Karpas-422 (cell line): ENCODE data around the gene OR51I1. TPM values are rescaled to one million over a fixed set of nuclear protein-coding genes. Genes with fewer than 3 reads are reported as not detected.

ENCODE experiments used
- DNase-seq: peaks from one replicate; pipeline ENCODE4 v3.0.0-alpha.2; 2015
- H2AFZ ChIP-seq: fragments of 200-600 bp; sonication (generic); 2 replicates; pipeline ENCODE4 v1.6.1; 2014; ENCODE audit warnings: antibody characterized with exemption, low read length, mixed read lengths
- H3K27ac ChIP-seq: fragments of 200-600 bp; sonication (generic); 2 replicates; pipeline ENCODE4 v1.5.1; 2014; ENCODE audit warnings: mild to moderate bottlenecking, low read length, moderate library complexity
- H3K27me3 ChIP-seq: fragments of 200-600 bp; sonication (generic); 2 replicates; pipeline ENCODE4 v1.6.1; 2014; ENCODE audit warnings: low read length, mixed read lengths
- H3K36me3 ChIP-seq: fragments of 200-600 bp; sonication (generic); 2 replicates; pipeline ENCODE4 v1.6.1; 2014; ENCODE audit warnings: low read length, mixed read lengths; ENCODE audit not compliant: insufficient read depth
- H3K4me1 ChIP-seq: fragments of 200-600 bp; sonication (generic); 2 replicates; pipeline ENCODE4 v1.6.1; 2014; ENCODE audit warnings: mild to moderate bottlenecking, low read length, mixed read lengths
- H3K4me2 ChIP-seq: fragments of 200-600 bp; sonication (generic); 2 replicates; pipeline ENCODE4 v1.6.1; 2014; ENCODE audit warnings: low read length, low read depth, mild to moderate bottlenecking; ENCODE audit not compliant: poor library complexity, severe bottlenecking
- H3K4me3 ChIP-seq: fragments of 200-600 bp; sonication (generic); 2 replicates; pipeline ENCODE4 v1.5.1; 2014; ENCODE audit warnings: mild to moderate bottlenecking, antibody characterized with exemption, low read length, mixed read lengths
- H3K79me2 ChIP-seq: fragments of 200-600 bp; sonication (generic); 2 replicates; pipeline ENCODE4 v1.6.1; 2014; ENCODE audit warnings: mild to moderate bottlenecking, low read length, mixed read lengths
- H3K9ac ChIP-seq: fragments of 200-600 bp; sonication (generic); 2 replicates; pipeline ENCODE4 v1.6.0; 2014; ENCODE audit warnings: low read length
- H3K9me2 ChIP-seq: fragments of 200-600 bp; sonication (generic), shearing (Covaris generic); replicated peaks from 2 replicates; pipeline ENCODE4 v1.6.0; 2014; ENCODE audit warnings: mild to moderate bottlenecking, low read length, moderate library complexity; ENCODE audit not compliant: insufficient read depth
- H3K9me3 ChIP-seq: fragments of 300-700, 200-600 bp; sonication (generic); 2 replicates; pipeline ENCODE4 v1.6.1; 2014; ENCODE audit warnings: low read length, mixed read lengths
- H4K20me1 ChIP-seq: fragments of 200-600 bp; sonication (generic); 2 replicates; pipeline ENCODE4 v1.6.1; 2014; ENCODE audit warnings: mild to moderate bottlenecking, antibody characterized with exemption, low read length, low read depth; ENCODE audit not compliant: insufficient read depth
- total RNA-seq: library from RNA; depleted of rRNA; stranded (reverse); fragments of >200 nt; shearing (Covaris generic); gene quantifications from 2 replicates; pipeline ENCODE4 v1.2.3, GENCODE V29; 2014; ENCODE audit warnings: low replicate concordance; rRNA removed

The OR51I1 gene
- total RNA-seq, 1 experiment from 2014 or later, result not detected

DNA sequence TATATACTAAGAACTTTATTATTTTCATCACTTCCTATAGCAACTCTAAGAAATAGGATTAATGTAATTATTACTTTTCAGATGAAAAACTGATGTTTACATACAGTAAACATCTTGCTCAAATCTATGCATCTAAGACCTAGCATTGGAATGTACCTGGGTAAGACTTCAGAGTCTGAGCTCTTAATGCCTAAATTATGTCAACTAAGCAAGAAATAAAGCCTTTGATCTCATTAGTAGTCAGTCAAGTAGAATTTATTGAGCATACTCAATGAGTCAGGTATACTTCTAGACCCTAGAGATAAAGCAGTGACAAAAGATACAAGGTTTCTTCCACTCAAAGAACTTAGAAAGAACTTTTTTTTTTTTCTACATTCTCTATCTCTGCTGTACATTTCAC, 36.1 kb downstream of the OR51I1 start:
- Histone ChIP-seq H3K27me3 (no peaks in the 10 kb centered on the region), H3K79me2 (no peaks in the 10 kb centered on the region)

DNA sequence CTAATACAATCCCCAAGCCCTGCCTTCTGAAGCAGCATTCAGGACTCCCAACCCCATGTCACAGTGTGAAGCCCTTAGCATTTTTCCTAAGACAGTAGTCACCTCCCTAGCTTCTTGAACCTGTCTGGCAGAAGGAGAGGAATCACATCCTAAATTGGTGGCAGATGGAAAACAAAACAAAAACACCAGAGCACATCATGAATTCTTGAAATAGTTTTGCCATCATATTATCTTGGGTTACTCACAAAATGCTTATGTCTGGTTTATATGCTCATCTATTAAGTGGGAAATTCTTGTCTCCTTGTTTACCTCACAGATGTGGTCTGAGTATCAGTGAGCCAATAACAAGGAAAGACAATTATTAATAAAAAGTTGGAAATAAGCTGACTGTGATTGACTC, 42.4 kb downstream of the OR51I1 start:
- H3K36me3 ChIP-seq, result no peaks in the 10 kb centered on the region
- H3K9ac ChIP-seq, result no peak overlapping the region
- no peak overlapping the region for H3K4me2 ChIP-seq
- H4K20me1 ChIP-seq, result no peaks in the 10 kb centered on the region
- no peak overlapping the region for H3K27ac ChIP-seq
- DNase-seq, result no peak
- H2AFZ ChIP-seq, result no peak overlapping the region
- no peaks in the 10 kb centered on the region for H3K4me1 ChIP-seq
- no peaks in the 10 kb centered on the region for H3K79me2 ChIP-seq
- H3K9me2 ChIP-seq, result no peaks in the 10 kb centered on the region
- no peak overlapping the region for H3K4me3 ChIP-seq
- H3K9me3 ChIP-seq, result no peaks in the 10 kb centered on the region
- H3K27me3 ChIP-seq, result no peaks in the 10 kb centered on the region

More for the DNA sequence above, 36.1 kb downstream of the OR51I1 start:
- H3K36me3 ChIP-seq, result no peaks in the 10 kb centered on the region
- H3K9me3 ChIP-seq, result no peaks in the 10 kb centered on the region
- H3K4me3 ChIP-seq, result no peak overlapping the region
- H3K4me1 ChIP-seq, result no peaks in the 10 kb centered on the region
- no peak for DNase-seq
- no peak overlapping the region for H3K27ac ChIP-seq
- no peaks in the 10 kb centered on the region for H4K20me1 ChIP-seq
- H3K4me2 ChIP-seq, result no peak overlapping the region
- 0 out of 2 replicates have a peak, but pooled peaks cover 4% of the 10 kb centered on the region for H3K9me2 ChIP-seq
- H2AFZ ChIP-seq, result no peak overlapping the region
- H3K9ac ChIP-seq, result no peak overlapping the region

DNA sequence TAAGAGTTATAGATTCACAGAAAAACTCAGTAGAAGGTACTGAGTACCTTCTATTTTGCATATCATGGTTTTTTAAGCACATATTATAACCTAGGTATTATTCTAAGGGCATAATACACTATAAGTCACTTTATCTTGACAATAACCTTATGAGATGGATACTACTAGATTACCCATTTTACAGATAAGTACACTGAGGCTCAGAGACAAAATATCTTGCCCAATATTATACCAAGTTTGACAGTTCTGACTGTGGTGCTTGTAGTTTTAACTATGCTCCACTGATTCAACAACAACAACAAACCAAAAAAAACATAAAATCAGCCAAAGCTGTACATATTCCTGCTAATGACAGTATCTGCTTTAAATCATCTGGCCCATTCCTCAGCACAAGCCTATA, 47.2 kb downstream of the OR51I1 start:
- H3K36me3 ChIP-seq, result no peaks in the 10 kb centered on the region
- no peaks in the 10 kb centered on the region for H3K79me2 ChIP-seq
- no peak for DNase-seq

More for the DNA sequence above, 47.2 kb downstream of the OR51I1 start:
- no peak overlapping the region for H3K9ac ChIP-seq
- H3K27ac ChIP-seq, result no peak overlapping the region
- H3K4me2 ChIP-seq, result no peak overlapping the region
- H3K4me1 ChIP-seq, result no peaks in the 10 kb centered on the region
- no peak overlapping the region for H2AFZ ChIP-seq
- no peaks in the 10 kb centered on the region for H3K27me3 ChIP-seq
- no peak overlapping the region for H3K4me3 ChIP-seq
- no peaks in the 10 kb centered on the region for H3K9me2 ChIP-seq
- H3K9me3 ChIP-seq, result no peaks in the 10 kb centered on the region
- H4K20me1 ChIP-seq, result no peaks in the 10 kb centered on the region

Other genes with a start within 250 kb of the OR51I1 start
- not detected in 2 replicates for gene OR51V1, start 240.8 kb downstream of the OR51I1 start, total RNA-seq
- gene HBB, start 214.4 kb downstream of the OR51I1 start, total RNA-seq, result not detected in 2 replicates
- not detected in 2 replicates for gene HBD, start 207.0 kb downstream of the OR51I1 start, total RNA-seq
- not detected in 2 replicates for gene HBG1, start 191.7 kb downstream of the OR51I1 start, total RNA-seq
- not detected in 2 replicates for gene HBG2, start 186.7 kb downstream of the OR51I1 start, total RNA-seq
- not detected in 2 replicates for gene HBE1, start 171.6 kb downstream of the OR51I1 start, total RNA-seq
- gene OR51B4, start 139.6 kb downstream of the OR51I1 start, total RNA-seq, result not detected in 2 replicates
- gene OR51B2, start 117.2 kb downstream of the OR51I1 start, total RNA-seq, result not detected in 2 replicates
- gene OR51B5, start 98.0 kb downstream of the OR51I1 start, total RNA-seq, result 0.60 TPM in 1 of 2 replicates, not detected in the other
- gene OR51B6, start 90.0 kb downstream of the OR51I1 start, total RNA-seq, result not detected in 2 replicates
- gene OR51M1, start 57.7 kb downstream of the OR51I1 start, total RNA-seq, result not detected in 2 replicates
- not detected in 2 replicates for gene OR51Q1, start 19.4 kb downstream of the OR51I1 start, total RNA-seq
- not detected in 2 replicates for gene OR51I2, start 7.8 kb upstream of the OR51I1 start, total RNA-seq
- gene OR52D1, start 47.2 kb upstream of the OR51I1 start, total RNA-seq, result not detected in 2 replicates
- 0.18 and 0.37 TPM in 2 replicates for gene UBQLN3, start 68.4 kb upstream of the OR51I1 start, total RNA-seq
- gene UBQLNL, start 75.2 kb upstream of the OR51I1 start, total RNA-seq, result 0.43 TPM in 1 of 2 replicates, not detected in the other
- 1.2 TPM in 1 of 2 replicates, not detected in the other for gene OR52H1, start 107.0 kb upstream of the OR51I1 start, total RNA-seq
- gene OR52B6, start 139.4 kb upstream of the OR51I1 start, total RNA-seq, result not detected in 2 replicates
- gene TRIM6, start 155.1 kb upstream of the OR51I1 start, total RNA-seq, result not detected in 2 replicates
- 11.4 and 19.7 TPM in 2 replicates for gene TRIM34, start 183.5 kb upstream of the OR51I1 start, total RNA-seq
- gene TRIM5, start 243.6 kb upstream of the OR51I1 start, total RNA-seq, result 26.1 and 31.4 TPM in 2 replicates
- gene TRIM22, start 248.3 kb upstream of the OR51I1 start, total RNA-seq, result 90.0 and 112 TPM in 2 replicates